NT2/D1 (cell line): ENCODE results near the gene GALR1.

Experiments used
- YY1 ChIP-seq: IDR thresholded peaks from 2 replicates; pipeline ENCODE4 v1.6.1; 2011; ENCODE audit not compliant: insufficient read length, insufficient read depth
- ZNF274 ChIP-seq: IDR thresholded peaks from 2 replicates; pipeline ENCODE4 v1.6.1; 2011; ENCODE audit warnings: mild to moderate bottlenecking, low read depth, low read length

- TF ChIP-seq YY1 (no peak), ZNF274 (no peak)
These were observed 40.7 kb upstream of the GALR1 start for GRCh38 chr18:77208964-77209363.
